Measurements from ENCODE around the gene ACOXL.

ACOXL gene

GRCh38 chr2:111126581-111126980, 394.2 kb downstream of the ACOXL start:
- Histone ChIP-seq H3K36me3 (peaks cover 20% of the 10 kb centered on the region), H3K4me3 (ENCODE audit: low read depth, low read length) (no peak overlapping the region), H3K4me1 (no peaks in the 10 kb centered on the region), H3K27me3 (no peaks in the 10 kb centered on the region), H3K9me3 (no peaks in the 10 kb centered on the region)
- DNase-seq, result no peak
- no peak for TF ChIP-seq CTCF (IDR thresholded peaks at IDR 0.05; ENCODE audit: low read depth, low read length)

- TF ChIP-seq CTCF (IDR thresholded peaks at IDR 0.05; ENCODE audit: low read depth, low read length), result no peak
- Histone ChIP-seq H3K36me3 (peaks cover 20% of the 10 kb centered on the region), H3K9me3 (no peaks in the 10 kb centered on the region), H3K4me3 (ENCODE audit: low read depth, low read length) (no peak overlapping the region), H3K27me3 (no peaks in the 10 kb centered on the region), H3K4me1 (no peaks in the 10 kb centered on the region)
- no peak for DNase-seq
These were observed 395.0 kb downstream of the ACOXL start for GRCh38 chr2:111127351-111127750.

GRCh38 chr2:111128096-111128495, 395.7 kb downstream of the ACOXL start:
- Histone ChIP-seq H3K4me3 (ENCODE audit: low read depth, low read length) (no peak overlapping the region), H3K27me3 (no peaks in the 10 kb centered on the region), H3K36me3 (peaks cover 20% of the 10 kb centered on the region), H3K9me3 (no peaks in the 10 kb centered on the region), H3K4me1 (no peaks in the 10 kb centered on the region)
- DNase-seq, result no peak
- no peak for TF ChIP-seq CTCF (IDR thresholded peaks at IDR 0.05; ENCODE audit: low read depth, low read length)

GRCh38 chr2:111133603-111134002, 401.2 kb downstream of the ACOXL start:
- Histone ChIP-seq H3K4me1 (no peaks in the 10 kb centered on the region), H3K4me3 (ENCODE audit: low read depth, low read length) (no peak overlapping the region), H3K9me3 (no peaks in the 10 kb centered on the region), H3K36me3 (peaks cover 4% of the 10 kb centered on the region), H3K27me3 (no peaks in the 10 kb centered on the region)
- TF ChIP-seq CTCF (IDR thresholded peaks at IDR 0.05; ENCODE audit: low read depth, low read length), result no peak
- DNase-seq, result no peak

- H3K4me3 ChIP-seq (ENCODE audit: low read depth, low read length), result no peak overlapping the region
- no peak for TF ChIP-seq CTCF (IDR thresholded peaks at IDR 0.05; ENCODE audit: low read depth, low read length)
- DNase-seq, result no peak
- no peaks in the 10 kb centered on the region for H3K4me1 ChIP-seq
- no peaks in the 10 kb centered on the region for H3K27me3 ChIP-seq
- no peaks in the 10 kb centered on the region for H3K9me3 ChIP-seq
- H3K36me3 ChIP-seq, result peaks cover 4% of the 10 kb centered on the region
These were observed 401.7 kb downstream of the ACOXL start for GRCh38 chr2:111134055-111134454.

GRCh38 chr2:111135237-111135909, 403.0 kb downstream of the ACOXL start:
- TF ChIP-seq CTCF (IDR thresholded peaks at IDR 0.05; ENCODE audit: low read depth, low read length), result no peak
- no peak overlapping the region for H3K4me3 ChIP-seq (ENCODE audit: low read depth, low read length)
- no peak for DNase-seq
- H3K36me3 ChIP-seq, result no peaks in the 10 kb centered on the region
- no peaks in the 10 kb centered on the region for H3K4me1 ChIP-seq
- H3K27me3 ChIP-seq, result no peaks in the 10 kb centered on the region
- no peaks in the 10 kb centered on the region for H3K9me3 ChIP-seq
